OCI-LY1 (cell line): Measurements from ENCODE around the gene ENOSF1.

Experiments used
- CTCF ChIP-seq: fragments of 200-600 bp; sonication (generic), shearing (Covaris generic); IDR thresholded peaks from 2 replicates; pipeline ENCODE4 v1.5.1; 2017; ENCODE audit warnings: mild to moderate bottlenecking, antibody characterized with exemption, low read length, moderate library complexity, mixed read lengths
- EZH2 ChIP-seq: fragments of 200-600 bp; sonication (generic), shearing (Covaris generic); IDR thresholded peaks from 2 replicates; pipeline ENCODE4 v1.8.0; 2017; ENCODE audit warnings: borderline replicate concordance, mixed run types, mild to moderate bottlenecking, antibody characterized with exemption, low read length, moderate library complexity, mixed read lengths

GRCh38 chr18:731185-731584 is 18.8 kb upstream of the ENOSF1 start:
- no peak for TF ChIP-seq CTCF
- no peak for TF ChIP-seq EZH2
